GM21786 (cell line): ENCODE measurements around the gene SCARF1.

Experiments used
- ATAC-seq: cut with Tn5 transposase; IDR thresholded peaks from one replicate; pipeline ENCODE4 v1.9.1; 2021; ENCODE audit not compliant: unreplicated experiment

Gene SCARF1

GRCh38 chr17:1601571-1601970 lies 44.0 kb downstream of the SCARF1 start:
- no peak for ATAC-seq

GRCh38 chr17:1598399-1599095 lies 47.0 kb downstream of the SCARF1 start:
- ATAC-seq = no peak

GRCh38 chr17:1597861-1598342 lies 47.6 kb downstream of the SCARF1 start:
- ATAC-seq = no peak

- ATAC-seq = no peak
Observed at GRCh38 chr17:1593630-1593931, 52.0 kb downstream of the SCARF1 start.

DNA sequence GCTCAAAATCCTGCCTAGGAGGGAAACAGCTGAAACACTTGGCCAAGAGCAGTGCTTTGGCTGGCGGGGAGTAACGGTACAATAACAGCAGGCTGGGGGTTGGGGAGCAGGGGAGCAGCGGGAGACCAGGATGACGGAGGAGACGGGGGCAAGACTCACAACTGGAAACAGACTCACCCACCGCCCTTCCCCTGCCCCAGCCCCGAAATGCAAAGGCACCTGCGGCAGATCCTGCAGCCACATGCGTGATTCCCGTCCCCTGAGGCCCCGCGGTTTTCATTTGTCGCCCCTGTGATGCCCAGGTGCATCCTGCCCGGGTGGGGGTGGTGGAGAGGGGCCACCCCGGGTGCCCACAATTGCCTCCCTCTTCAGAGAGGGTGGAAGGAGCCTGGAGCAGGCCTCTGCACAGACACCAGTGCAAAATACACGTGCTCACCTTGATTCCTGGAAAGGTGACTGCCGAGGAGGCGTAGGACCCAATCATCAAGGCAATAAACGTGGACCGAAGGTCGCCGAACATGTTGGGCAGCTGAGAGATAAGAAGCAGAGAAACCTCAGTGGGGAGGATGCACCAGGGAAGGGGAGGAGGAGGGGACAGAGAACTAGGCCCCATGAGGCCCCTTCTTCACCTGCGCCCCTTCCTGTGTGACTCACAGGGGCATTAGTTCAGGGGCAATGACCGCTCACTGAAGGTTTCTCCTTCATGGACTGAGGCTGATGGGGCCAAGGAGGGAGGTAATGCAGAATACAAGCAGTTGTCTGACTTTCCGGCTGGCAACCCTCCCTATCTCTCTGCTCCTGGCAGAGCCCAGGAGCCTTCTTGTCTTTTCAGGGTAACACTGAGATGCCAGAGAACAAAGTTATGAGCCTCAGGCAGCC lies 52.5 kb downstream of the SCARF1 start:
- peak; percentile 69 for ATAC-seq

DNA sequence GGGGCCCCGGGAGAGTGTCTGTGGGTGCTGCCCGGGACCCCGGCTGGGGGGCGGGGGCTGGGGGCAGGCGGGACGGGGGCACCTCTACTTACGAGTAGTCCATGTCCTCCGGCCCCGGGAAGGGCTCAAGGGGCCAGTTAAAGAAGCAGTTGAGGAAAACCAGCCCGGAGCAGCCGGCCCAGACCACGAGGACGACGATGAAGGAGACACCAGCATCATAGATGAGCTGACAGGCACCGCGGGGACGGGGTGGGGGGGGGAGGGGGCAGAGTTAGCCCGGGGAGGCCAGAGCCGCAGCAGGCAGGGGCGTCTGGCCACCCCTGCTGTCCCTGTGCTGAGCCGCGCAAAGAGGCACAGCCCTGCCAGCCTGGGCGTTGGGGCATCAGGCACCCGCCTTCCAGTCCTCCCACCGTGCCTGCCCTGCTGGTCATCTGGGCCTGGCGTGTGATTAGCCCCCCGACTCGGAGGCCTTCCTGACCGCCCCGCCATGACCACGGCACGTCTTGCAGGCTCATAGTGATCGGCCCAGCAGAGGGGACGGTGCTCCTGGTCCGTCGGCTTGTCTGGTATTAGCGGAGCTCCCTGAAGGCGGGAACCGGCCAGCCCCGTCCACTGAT lies 54.0 kb downstream of the SCARF1 start:
- ATAC-seq = no peak

DNA sequence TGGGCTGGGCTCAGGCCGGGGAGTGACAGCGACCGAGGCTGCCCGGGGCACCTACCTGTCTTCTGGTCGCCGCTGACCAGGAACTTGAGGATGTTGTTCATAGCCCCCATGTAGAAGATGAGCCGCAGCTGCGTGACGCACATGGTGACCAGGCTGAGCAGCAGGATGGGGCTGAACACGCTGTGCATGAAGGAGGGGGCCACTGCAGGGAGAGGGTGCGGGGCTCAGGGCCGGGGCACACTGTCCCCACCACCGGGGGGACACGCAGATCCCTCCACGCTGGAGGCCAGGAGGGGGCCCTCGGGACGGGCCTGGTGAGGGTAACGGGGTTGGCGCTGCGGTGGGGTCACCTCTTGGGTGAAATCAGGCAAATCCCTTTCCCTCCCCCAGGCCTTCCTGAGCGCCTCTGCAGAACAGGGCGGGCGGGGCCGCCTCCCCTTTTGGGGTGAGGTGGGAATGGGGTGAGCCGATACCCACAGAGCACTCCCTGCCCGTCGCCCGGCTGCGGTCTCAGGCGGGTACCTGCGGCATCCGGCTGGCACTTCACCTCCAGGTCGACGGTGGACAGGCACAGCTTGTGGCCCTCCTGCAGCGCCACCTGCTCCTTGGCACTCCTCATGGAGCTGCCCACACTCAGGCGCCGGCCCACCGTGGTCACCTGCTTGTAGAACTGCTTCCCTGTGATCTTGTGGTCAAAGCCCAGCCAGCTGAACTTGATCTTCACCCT lies 54.6 kb downstream of the SCARF1 start:
- no peak for ATAC-seq

- no peak for ATAC-seq
Observed at GRCh38 chr17:1590029-1590746, 55.3 kb downstream of the SCARF1 start.

DNA sequence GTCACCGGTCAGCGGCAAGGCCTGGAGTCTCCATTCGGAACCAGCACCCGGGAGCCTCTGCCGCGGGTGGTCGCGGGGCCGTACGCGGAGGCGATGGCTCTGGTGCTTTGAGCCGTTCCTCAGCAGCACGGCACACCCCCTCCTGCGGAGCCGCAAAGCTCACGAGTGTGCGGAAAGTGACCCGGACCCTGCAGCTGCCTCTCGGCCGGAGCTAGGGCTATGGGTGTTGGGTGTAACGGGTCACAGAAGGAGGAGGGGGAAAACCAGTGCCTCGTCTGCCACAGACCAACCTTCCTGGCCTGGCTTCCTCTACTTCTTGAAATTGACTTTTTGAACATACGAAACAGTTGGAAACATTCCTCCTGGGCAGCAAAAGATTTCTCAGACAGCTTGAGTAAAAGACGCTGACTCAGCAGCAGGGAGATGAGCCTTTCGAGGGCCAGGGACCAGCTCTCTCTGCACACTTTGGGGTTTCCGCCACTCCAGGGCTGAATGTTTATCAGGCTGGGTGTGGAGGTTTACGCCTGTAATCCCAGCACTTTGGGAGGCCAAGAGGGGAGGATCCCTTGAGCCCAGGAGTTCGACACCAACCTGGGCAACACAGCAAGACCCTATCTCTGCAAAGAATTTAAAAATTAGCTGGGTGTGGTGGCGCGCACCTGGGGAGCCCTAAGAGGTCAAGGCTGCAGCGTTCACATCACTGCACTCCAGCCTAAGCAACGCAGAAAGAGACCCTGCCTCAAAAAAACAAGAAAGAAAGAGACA lies 56.5 kb downstream of the SCARF1 start:
- no peak for ATAC-seq

DNA sequence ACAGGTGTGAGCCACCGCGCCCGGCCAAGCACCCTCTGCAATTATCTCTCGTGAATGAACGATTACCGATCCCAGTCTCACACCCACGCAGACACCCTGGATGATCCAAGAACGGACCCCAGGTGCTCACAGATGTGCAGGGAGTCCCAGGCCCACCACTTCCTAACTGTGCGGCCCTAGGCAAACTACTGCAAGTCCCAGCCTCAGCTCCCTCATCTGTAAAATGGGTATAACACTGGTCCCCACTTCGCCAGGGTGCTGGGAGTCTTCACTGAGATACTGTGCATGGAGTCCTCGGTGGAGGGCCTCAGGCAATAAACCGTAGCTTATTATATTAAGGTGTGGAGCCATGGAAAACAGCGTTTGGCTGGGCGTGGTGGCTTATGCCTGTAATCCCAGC lies 61.4 kb downstream of the SCARF1 start:
- ATAC-seq = no peak
